Measurements from ENCODE around the gene TMEM86A. TPM values are rescaled to one million over a fixed set of nuclear protein-coding genes. Genes with fewer than 3 reads are reported as not detected.

The TMEM86A gene
- total and polyA plus RNA-seq, 2 of the 8 experiments (the other 6 are each of a cell fraction or from before 2014, with no cell fraction given) = 1.5 to 1.7 TPM

DNA sequence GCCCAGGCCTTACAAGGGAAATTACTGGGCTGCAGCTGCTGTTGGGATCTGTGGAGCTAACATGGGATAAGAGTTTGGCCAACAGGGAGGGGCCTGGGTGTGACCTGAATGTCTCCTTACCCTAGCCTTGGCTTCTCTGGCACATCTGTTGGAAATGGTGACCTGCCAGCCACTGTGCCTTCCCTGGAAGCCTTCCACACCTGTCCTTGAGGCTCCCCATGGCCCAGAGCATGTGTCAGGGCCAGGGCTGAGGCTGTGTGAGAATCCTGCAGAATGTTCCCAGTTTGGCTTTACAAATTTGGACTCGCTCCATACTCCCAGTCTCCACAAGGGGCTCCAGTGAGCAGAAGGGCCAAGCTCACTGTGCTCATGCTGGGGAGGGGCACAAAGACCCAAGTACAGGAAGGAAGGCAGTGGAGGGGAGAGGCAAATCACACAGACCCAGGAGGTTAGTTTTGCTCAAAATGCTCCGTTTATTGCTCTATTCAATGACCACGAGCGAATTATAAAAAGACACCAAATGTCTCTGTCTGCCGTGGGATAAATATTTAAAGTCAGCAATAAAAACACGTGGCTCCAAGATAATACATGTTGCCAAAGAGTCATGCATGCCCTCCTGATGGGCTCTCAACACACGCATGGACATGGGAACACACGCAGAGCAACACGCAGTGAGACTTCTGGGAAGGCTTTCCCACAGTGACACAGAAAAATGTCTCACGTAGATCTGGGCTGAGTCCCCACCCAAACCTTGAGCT, 29.1 kb downstream of the TMEM86A start (continued):
- TF ChIP-seq, protein P1, sequence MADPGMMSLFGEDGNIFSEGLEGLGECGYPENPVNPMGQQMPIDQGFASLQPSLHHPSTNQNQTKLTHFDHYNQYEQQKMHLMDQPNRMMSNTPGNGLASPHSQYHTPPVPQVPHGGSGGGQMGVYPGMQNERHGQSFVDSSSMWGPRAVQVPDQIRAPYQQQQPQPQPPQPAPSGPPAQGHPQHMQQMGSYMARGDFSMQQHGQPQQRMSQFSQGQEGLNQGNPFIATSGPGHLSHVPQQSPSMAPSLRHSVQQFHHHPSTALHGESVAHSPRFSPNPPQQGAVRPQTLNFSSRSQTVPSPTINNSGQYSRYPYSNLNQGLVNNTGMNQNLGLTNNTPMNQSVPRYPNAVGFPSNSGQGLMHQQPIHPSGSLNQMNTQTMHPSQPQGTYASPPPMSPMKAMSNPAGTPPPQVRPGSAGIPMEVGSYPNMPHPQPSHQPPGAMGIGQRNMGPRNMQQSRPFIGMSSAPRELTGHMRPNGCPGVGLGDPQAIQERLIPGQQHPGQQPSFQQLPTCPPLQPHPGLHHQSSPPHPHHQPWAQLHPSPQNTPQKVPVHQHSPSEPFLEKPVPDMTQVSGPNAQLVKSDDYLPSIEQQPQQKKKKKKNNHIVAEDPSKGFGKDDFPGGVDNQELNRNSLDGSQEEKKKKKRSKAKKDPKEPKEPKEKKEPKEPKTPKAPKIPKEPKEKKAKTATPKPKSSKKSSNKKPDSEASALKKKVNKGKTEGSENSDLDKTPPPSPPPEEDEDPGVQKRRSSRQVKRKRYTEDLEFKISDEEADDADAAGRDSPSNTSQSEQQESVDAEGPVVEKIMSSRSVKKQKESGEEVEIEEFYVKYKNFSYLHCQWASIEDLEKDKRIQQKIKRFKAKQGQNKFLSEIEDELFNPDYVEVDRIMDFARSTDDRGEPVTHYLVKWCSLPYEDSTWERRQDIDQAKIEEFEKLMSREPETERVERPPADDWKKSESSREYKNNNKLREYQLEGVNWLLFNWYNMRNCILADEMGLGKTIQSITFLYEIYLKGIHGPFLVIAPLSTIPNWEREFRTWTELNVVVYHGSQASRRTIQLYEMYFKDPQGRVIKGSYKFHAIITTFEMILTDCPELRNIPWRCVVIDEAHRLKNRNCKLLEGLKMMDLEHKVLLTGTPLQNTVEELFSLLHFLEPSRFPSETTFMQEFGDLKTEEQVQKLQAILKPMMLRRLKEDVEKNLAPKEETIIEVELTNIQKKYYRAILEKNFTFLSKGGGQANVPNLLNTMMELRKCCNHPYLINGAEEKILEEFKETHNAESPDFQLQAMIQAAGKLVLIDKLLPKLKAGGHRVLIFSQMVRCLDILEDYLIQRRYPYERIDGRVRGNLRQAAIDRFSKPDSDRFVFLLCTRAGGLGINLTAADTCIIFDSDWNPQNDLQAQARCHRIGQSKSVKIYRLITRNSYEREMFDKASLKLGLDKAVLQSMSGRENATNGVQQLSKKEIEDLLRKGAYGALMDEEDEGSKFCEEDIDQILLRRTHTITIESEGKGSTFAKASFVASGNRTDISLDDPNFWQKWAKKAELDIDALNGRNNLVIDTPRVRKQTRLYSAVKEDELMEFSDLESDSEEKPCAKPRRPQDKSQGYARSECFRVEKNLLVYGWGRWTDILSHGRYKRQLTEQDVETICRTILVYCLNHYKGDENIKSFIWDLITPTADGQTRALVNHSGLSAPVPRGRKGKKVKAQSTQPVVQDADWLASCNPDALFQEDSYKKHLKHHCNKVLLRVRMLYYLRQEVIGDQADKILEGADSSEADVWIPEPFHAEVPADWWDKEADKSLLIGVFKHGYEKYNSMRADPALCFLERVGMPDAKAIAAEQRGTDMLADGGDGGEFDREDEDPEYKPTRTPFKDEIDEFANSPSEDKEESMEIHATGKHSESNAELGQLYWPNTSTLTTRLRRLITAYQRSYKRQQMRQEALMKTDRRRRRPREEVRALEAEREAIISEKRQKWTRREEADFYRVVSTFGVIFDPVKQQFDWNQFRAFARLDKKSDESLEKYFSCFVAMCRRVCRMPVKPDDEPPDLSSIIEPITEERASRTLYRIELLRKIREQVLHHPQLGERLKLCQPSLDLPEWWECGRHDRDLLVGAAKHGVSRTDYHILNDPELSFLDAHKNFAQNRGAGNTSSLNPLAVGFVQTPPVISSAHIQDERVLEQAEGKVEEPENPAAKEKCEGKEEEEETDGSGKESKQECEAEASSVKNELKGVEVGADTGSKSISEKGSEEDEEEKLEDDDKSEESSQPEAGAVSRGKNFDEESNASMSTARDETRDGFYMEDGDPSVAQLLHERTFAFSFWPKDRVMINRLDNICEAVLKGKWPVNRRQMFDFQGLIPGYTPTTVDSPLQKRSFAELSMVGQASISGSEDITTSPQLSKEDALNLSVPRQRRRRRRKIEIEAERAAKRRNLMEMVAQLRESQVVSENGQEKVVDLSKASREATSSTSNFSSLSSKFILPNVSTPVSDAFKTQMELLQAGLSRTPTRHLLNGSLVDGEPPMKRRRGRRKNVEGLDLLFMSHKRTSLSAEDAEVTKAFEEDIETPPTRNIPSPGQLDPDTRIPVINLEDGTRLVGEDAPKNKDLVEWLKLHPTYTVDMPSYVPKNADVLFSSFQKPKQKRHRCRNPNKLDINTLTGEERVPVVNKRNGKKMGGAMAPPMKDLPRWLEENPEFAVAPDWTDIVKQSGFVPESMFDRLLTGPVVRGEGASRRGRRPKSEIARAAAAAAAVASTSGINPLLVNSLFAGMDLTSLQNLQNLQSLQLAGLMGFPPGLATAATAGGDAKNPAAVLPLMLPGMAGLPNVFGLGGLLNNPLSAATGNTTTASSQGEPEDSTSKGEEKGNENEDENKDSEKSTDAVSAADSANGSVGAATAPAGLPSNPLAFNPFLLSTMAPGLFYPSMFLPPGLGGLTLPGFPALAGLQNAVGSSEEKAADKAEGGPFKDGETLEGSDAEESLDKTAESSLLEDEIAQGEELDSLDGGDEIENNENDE (IDR thresholded peaks at IDR 0.05; ENCODE audit: insufficient replicate concordance, low read length) = no peak
- TF ChIP-seq BRCA1 (IDR thresholded peaks at IDR 0.05; ENCODE audit: low read depth, low read length) = no peak
- no peak for TF ChIP-seq CBX8 (IDR thresholded peaks at IDR 0.05; ENCODE audit: borderline replicate concordance, low read depth, low read length)
- TF ChIP-seq NRF1 (IDR thresholded peaks at IDR 0.05; ENCODE audit: low read depth, low read length) = no peak
- TF ChIP-seq EZH2 (IDR thresholded peaks at IDR 0.05; ENCODE audit: low read depth, low read length, severe bottlenecking) = no peak
- TF ChIP-seq YY1 (IDR thresholded peaks at IDR 0.05; ENCODE audit: low read depth, low read length) = no peak
- TF ChIP-seq, protein P2, sequence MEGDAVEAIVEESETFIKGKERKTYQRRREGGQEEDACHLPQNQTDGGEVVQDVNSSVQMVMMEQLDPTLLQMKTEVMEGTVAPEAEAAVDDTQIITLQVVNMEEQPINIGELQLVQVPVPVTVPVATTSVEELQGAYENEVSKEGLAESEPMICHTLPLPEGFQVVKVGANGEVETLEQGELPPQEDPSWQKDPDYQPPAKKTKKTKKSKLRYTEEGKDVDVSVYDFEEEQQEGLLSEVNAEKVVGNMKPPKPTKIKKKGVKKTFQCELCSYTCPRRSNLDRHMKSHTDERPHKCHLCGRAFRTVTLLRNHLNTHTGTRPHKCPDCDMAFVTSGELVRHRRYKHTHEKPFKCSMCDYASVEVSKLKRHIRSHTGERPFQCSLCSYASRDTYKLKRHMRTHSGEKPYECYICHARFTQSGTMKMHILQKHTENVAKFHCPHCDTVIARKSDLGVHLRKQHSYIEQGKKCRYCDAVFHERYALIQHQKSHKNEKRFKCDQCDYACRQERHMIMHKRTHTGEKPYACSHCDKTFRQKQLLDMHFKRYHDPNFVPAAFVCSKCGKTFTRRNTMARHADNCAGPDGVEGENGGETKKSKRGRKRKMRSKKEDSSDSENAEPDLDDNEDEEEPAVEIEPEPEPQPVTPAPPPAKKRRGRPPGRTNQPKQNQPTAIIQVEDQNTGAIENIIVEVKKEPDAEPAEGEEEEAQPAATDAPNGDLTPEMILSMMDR (IDR thresholded peaks at IDR 0.05; ENCODE audit: control extremely low read depth in 1 of 3, insufficient read depth in 1 of 3, low read depth in 1 of 3, low read length in 3 of 3) = peak; percentile 79 to 93 (median 89)
- TF ChIP-seq ASH2L (IDR thresholded peaks at IDR 0.05; ENCODE audit: low read length) = no peak
